Activated T-helper 1 cell treated with Interleukin-2 at 50 U/mL for 16 hours (primary cell): ENCODE measurements around the gene HBE1.

Experiments
- DNase-seq: peaks from one replicate; pipeline ENCODE4 v3.0.0-alpha.2; 2020; ENCODE audit warnings: low read depth

HBE1 gene

GRCh38 chr11:5233307-5233706 is 36.4 kb downstream of the HBE1 start:
- DNase-seq, result no peak

- DNase-seq, result no peak
Measured at GRCh38 chr11:5232821-5233220, 36.9 kb downstream of the HBE1 start.

- no peak for DNase-seq
Measured at GRCh38 chr11:5232176-5232575, 37.6 kb downstream of the HBE1 start.

DNA sequence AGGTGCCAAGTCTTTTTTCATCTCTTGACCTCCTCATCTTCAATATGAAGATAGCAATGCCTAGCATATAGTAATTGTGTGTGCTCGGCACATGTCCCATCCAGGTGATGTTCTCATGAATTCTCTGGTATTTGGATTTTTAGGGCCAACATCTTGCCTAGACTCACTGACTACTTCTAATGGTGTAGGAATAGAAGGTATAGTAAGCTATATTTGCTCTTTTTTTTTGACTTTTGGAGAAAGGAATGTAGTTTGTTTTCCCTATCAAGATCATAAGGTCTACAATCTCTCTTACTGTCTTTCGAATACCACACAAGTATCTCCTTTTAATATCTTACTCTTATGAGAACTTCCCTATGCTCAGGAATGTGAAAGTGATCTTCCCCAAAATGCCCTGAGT is 38.6 kb downstream of the HBE1 start:
- no peak for DNase-seq

DNA sequence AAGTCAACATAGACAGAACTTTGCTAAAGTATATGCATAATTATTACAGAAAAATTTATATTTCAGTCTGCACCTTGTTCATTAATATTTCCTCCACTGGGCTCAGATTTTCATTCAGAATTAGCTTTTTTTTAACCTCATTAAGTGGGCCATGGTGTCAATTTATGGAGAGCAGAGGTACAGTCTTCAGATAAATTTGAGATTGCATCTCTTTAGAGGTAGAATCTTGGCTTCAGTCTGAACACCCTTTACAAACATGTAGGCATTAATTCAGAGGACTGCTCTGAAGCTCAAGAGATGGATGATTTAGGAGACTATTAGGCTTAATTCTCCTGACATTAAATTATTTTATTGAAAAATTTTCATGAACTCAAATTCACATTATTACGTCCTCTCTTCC is 39.5 kb downstream of the HBE1 start:
- DNase-seq, result no peak

GRCh38 chr11:5229796-5230195 is 39.9 kb downstream of the HBE1 start:
- DNase-seq, result no peak

DNA sequence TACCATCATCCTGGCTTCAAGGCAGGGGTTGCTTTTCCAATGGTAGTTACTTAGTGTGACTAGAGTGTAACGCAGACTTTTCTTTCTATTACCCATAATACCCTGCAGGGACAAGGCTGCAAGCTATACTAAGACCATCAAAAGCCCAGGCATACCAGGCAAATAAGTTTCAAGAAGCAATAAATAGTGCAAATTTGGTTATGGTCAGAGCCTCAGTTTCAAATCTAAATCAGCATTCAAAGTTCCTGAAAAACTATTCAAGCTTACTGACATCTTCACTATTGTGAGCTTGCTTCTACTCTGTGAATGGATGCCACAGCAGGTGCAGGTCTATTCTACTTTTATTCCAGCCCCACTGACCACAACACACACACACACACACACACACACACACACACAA is 40.4 kb downstream of the HBE1 start:
- DNase-seq, result no peak

- no peak for DNase-seq
Measured at GRCh38 chr11:5228124-5228523, 41.6 kb downstream of the HBE1 start.

GRCh38 chr11:5227681-5228080 is 42.1 kb downstream of the HBE1 start:
- DNase-seq, result no peak

DNA sequence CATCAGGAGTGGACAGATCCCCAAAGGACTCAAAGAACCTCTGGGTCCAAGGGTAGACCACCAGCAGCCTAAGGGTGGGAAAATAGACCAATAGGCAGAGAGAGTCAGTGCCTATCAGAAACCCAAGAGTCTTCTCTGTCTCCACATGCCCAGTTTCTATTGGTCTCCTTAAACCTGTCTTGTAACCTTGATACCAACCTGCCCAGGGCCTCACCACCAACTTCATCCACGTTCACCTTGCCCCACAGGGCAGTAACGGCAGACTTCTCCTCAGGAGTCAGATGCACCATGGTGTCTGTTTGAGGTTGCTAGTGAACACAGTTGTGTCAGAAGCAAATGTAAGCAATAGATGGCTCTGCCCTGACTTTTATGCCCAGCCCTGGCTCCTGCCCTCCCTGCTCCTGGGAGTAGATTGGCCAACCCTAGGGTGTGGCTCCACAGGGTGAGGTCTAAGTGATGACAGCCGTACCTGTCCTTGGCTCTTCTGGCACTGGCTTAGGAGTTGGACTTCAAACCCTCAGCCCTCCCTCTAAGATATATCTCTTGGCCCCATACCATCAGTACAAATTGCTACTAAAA is 42.9 kb downstream of the HBE1 start, which contains the start of gene HBB:
HBB (minus strand) TSS at position 340 of the 579 bp plus-strand sequence; CDS start at position 290, 50 bp downstream.
- DNase-seq, result no peak

DNA sequence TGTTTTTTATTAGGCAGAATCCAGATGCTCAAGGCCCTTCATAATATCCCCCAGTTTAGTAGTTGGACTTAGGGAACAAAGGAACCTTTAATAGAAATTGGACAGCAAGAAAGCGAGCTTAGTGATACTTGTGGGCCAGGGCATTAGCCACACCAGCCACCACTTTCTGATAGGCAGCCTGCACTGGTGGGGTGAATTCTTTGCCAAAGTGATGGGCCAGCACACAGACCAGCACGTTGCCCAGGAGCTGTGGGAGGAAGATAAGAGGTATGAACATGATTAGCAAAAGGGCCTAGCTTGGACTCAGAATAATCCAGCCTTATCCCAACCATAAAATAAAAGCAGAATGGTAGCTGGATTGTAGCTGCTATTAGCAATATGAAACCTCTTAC is 44.3 kb downstream of the HBE1 start:
- DNase-seq, result no peak

- no peak for DNase-seq
Measured at GRCh38 chr11:5224538-5225479, 44.9 kb downstream of the HBE1 start.

DNA sequence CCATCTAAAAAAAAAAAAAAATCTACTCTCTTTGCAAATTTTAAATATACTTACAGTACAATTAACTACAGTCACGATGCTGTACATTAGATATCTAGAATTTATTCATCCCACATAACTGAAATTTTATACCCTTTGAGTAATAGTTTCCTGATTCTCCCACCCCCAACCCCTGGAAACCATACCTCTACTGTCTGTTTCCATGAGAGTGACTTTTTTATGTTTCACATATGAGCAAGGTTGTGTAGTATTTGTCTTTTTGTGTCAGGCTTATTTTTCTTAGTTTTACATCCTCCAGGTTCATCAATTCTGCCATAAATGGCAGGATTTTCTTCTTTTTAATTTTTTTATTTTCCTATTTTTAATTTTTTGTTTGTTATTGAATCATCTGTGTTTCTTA is 46.1 kb downstream of the HBE1 start:
- DNase-seq, result no peak

DNA sequence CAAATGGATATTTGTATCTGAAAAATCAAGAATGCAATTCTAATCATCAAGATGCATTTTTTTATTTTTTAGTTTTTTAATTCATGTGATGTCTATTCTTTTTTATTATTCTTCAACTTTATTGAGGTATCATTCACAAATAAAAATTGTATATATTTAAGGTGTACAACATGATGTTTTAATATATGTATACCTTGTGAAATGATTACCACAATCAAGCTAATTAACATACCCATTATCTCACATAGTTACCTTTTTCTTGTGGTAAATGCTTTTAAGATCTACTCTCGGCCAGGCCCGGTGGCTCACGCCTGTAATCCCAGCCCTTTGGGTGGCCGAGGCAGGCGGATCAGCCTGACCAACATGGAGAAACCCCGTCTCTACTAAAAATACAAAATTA is 46.6 kb downstream of the HBE1 start:
- no peak for DNase-seq
